GM19193 (cell line): ENCODE results near the gene INSYN2B.

Experiments used
- POLR2A ChIP-seq: IDR thresholded peaks from 4 replicates; pipeline ENCODE4 v1.6.1; 2011; ENCODE audit not compliant: insufficient read depth, insufficient read length; ENCODE audit errors: extremely low read depth

INSYN2B gene

GRCh38 chr5:169918228-169918627 lies 62.1 kb downstream of the INSYN2B start:
- TF ChIP-seq POLR2A = no peak

- TF ChIP-seq POLR2A = no peak
Measured at GRCh38 chr5:169917500-169917899, 62.8 kb downstream of the INSYN2B start.

GRCh38 chr5:169914766-169915165 lies 65.5 kb downstream of the INSYN2B start:
- no peak for TF ChIP-seq POLR2A

GRCh38 chr5:169913479-169913878 lies 66.8 kb downstream of the INSYN2B start:
- no peak for TF ChIP-seq POLR2A

GRCh38 chr5:169911448-169912212 lies 68.7 kb downstream of the INSYN2B start:
- TF ChIP-seq POLR2A = no peak

- no peak for TF ChIP-seq POLR2A
Measured at GRCh38 chr5:169910393-169910792, 69.9 kb downstream of the INSYN2B start.

- TF ChIP-seq POLR2A = no peak
Measured at GRCh38 chr5:169909945-169910344, 70.3 kb downstream of the INSYN2B start.

- TF ChIP-seq POLR2A = no peak
Measured at GRCh38 chr5:169908864-169909263, 71.4 kb downstream of the INSYN2B start.

- no peak for TF ChIP-seq POLR2A
Measured at GRCh38 chr5:169906745-169907649, 73.3 kb downstream of the INSYN2B start.

- TF ChIP-seq POLR2A = no peak
Measured at GRCh38 chr5:169905017-169905416, 75.3 kb downstream of the INSYN2B start.

- no peak for TF ChIP-seq POLR2A
Measured at GRCh38 chr5:169904508-169904907, 75.8 kb downstream of the INSYN2B start.

- no peak for TF ChIP-seq POLR2A
Measured at GRCh38 chr5:169904059-169904458, 76.2 kb downstream of the INSYN2B start.

- TF ChIP-seq POLR2A = no peak
Measured at GRCh38 chr5:169901896-169902295, 78.4 kb downstream of the INSYN2B start.

- no peak for TF ChIP-seq POLR2A
Measured at GRCh38 chr5:169897481-169897880, 82.8 kb downstream of the INSYN2B start.

- TF ChIP-seq POLR2A = no peak
Measured at GRCh38 chr5:169895926-169896325, 84.4 kb downstream of the INSYN2B start.

GRCh38 chr5:169893571-169893970 lies 86.7 kb downstream of the INSYN2B start:
- no peak for TF ChIP-seq POLR2A
